HepG2 (cell line): ENCODE data around the gene CADM1. TPM values are rescaled to one million over a fixed set of nuclear protein-coding genes. Genes with fewer than 3 reads are reported as not detected.

Experiments used
- ATF2 ChIP-seq: sonication (generic); formaldehyde crosslinking; IDR thresholded peaks from 2 replicates; pipeline ENCODE4 v1.4.0; 2020; ENCODE audit warnings: missing genetic modification reagents
- ETV5 ChIP-seq: IDR thresholded peaks from 2 replicates; pipeline ENCODE4 v1.6.1; 2018; ENCODE audit warnings: missing biosample characterization, missing genetic modification reagents, inconsistent platforms, borderline replicate concordance
- FOXP1 ChIP-seq, 2 experiments: fragments of 450-650 bp in 1 of 2; IDR thresholded peaks; 2 replicates each; pipeline ENCODE4 v1.6.1; 2017 to 2018; ENCODE audit warnings: antibody characterized with exemption in 1 of 2
- HMG20A ChIP-seq: IDR thresholded peaks from 2 replicates; pipeline ENCODE4 v1.6.1; 2016; ENCODE audit warnings: borderline replicate concordance
- HOXD1 ChIP-seq: sonication (generic); formaldehyde crosslinking; IDR thresholded peaks from 2 replicates; pipeline ENCODE4 v1.5.0; 2020; ENCODE audit warnings: missing genetic modification reagents
- JUN ChIP-seq: sonication (generic); formaldehyde crosslinking; IDR thresholded peaks from 2 replicates; pipeline ENCODE4 v1.4.0; 2020; ENCODE audit warnings: mild to moderate bottlenecking, missing genetic modification reagents
- JUNB ChIP-seq: sonication (generic); formaldehyde crosslinking; IDR thresholded peaks from 2 replicates; pipeline ENCODE4 v1.8.0; 2022; ENCODE audit warnings: missing genetic modification reagents, mild to moderate bottlenecking, borderline replicate concordance
- KLF16 ChIP-seq, 2 experiments: sonication (generic) in 1 of 2; formaldehyde crosslinking in 1 of 2; IDR thresholded peaks; 2 replicates each; pipeline versions ENCODE4 v1.6.1 to v1.8.0; 2016 to 2023; ENCODE audit warnings: missing genetic modification reagents in 2 of 2, missing compliant biosample characterization in 1 of 2
- TBX2 ChIP-seq: sonication (generic); formaldehyde crosslinking; IDR thresholded peaks from 2 replicates; pipeline ENCODE4 v1.5.0; 2020; ENCODE audit warnings: missing genetic modification reagents, mild to moderate bottlenecking, borderline replicate concordance
- TBX3 ChIP-seq: fragments of 450-650 bp; IDR thresholded peaks from 2 replicates; pipeline ENCODE4 v1.6.1; 2017; ENCODE audit warnings: antibody characterized with exemption, mild to moderate bottlenecking, inconsistent platforms, borderline replicate concordance
- TCF7 ChIP-seq: sonication (generic); IDR thresholded peaks from 2 replicates; pipeline ENCODE4 v1.6.1; 2016; ENCODE audit warnings: antibody characterized with exemption, low read depth
- ZBTB37 ChIP-seq: sonication (generic); formaldehyde crosslinking; IDR thresholded peaks from 2 replicates; pipeline ENCODE4 v1.4.0; 2020; ENCODE audit warnings: mild to moderate bottlenecking, missing genetic modification reagents
- ZNF292 ChIP-seq: sonication (generic); formaldehyde crosslinking; IDR thresholded peaks from 2 replicates; pipeline ENCODE4 v1.8.1; 2022; ENCODE audit warnings: mild to moderate bottlenecking, low read depth, missing genetic modification reagents, borderline replicate concordance
- ZNF652 ChIP-seq: IDR thresholded peaks from 2 replicates; pipeline ENCODE4 v1.6.1; 2016; ENCODE audit warnings: low read depth, borderline replicate concordance
- ZNF839 ChIP-seq: sonication (generic); formaldehyde crosslinking; IDR thresholded peaks from 2 replicates; pipeline ENCODE4 v1.4.0; 2020; ENCODE audit warnings: missing genetic modification reagents, mild to moderate bottlenecking, borderline replicate concordance
- polyA plus RNA-seq, 8 experiments: library from polyadenylated mRNA; depleted of rRNA in 3 of 8; stranded (reverse) in 7 of 8; unstranded in 1 of 8; fragments of >200 nt; fragmentation: Illumina TruSeq in 4 of 8; extraction: Trizol in 4 of 8; gene quantifications; 2 replicates each; pipeline versions ENCODE4 v1.2.1 to v1.2.3, GENCODE V29; 2011 to 2016; ENCODE audit warnings: low read depth in 4 of 8, missing spikeins in 1 of 8, mixed read lengths in 1 of 8; ENCODE audit not compliant: insufficient read depth in 1 of 8
- total RNA-seq, 5 experiments: library from RNA; depleted of rRNA; stranded (reverse); fragments of >200 nt; fragmentation: Illumina TruSeq; extraction: Trizol; gene quantifications; 2 replicates each; pipeline ENCODE4 v1.2.3, GENCODE V29; 2016; ENCODE audit warnings: low read depth in 1 of 5
- TF ChIP-seq, protein P1 (sequence below): sonication (generic); formaldehyde crosslinking; IDR thresholded peaks from 2 replicates; pipeline ENCODE4 v1.4.0; 2020; ENCODE audit warnings: missing genetic modification reagents
- TF ChIP-seq, protein P2 (sequence below): sonication (generic); formaldehyde crosslinking; IDR thresholded peaks from 2 replicates; pipeline ENCODE4 v1.4.0; 2020; ENCODE audit warnings: missing genetic modification reagents

The CADM1 gene
- total and polyA plus RNA-seq, 2 of the 13 experiments (the other 11 are each of a cell fraction or from before 2014, with no cell fraction given) = 71.3 to 122 TPM

DNA sequence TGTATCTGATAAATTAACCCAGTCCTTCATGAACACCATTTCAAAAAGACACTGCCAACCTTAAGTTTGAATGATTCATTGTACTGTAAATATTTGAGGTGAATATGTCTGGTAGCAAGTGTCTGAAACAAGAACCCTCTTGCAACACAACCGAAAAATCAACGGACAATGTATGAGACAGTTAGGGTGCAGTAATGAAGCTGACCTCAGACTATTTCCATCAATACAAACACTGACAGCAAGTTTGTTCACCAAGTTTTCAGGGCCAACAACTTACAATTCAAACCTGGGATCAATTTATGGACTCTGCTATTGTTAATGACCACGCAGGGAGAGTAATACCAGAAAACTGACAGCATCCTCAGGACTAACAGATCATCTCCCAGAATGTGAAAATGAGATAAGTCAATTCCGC, 126.3 kb downstream of the CADM1 start (continued):
- TF ChIP-seq JUNB (peak; percentile 83; the same call in 1 of the 2 replicates), ZNF292 (CRISPR knock-in tag) (0 out of 2 replicates have a peak, but pooled peaks have one; percentile 58), TCF7 (peak; percentile 50; the same call in 1 of the 2 replicates), ZBTB37 (no peak), ATF2 (CRISPR knock-in tag) (0 out of 2 replicates have a peak, but pooled peaks have one; percentile 29), TBX3 (peak; percentile 83), TBX2 (CRISPR knock-in tag) (peak; percentile 84), JUN (peak; percentile 46; the same call in 1 of the 2 replicates), ZNF652 (CRISPR knock-in tag) (peak; percentile 75; the same call in 1 of the 2 replicates), ETV5 (CRISPR knock-in tag) (peak; percentile 38; the same call in 1 of the 2 replicates), HMG20A (peak; percentile 76; the same call in 1 of the 2 replicates), KLF16 (CRISPR knock-in tag; IDR thresholded peaks at IDR 0.05) (0 out of 4 replicates have a peak, but pooled peaks of 1 of the 2 experiments have one; percentile 42), ZNF839 (CRISPR knock-in tag) (no peak), FOXP1 (IDR thresholded peaks at IDR 0.05) (no peak), FOXP1 (CRISPR knock-in tag; IDR thresholded peaks at IDR 0.05) (peak; percentile 72), HOXD1 (CRISPR knock-in tag) (0 out of 2 replicates have a peak, but pooled peaks have one; percentile 24)
- TF ChIP-seq, protein P1, sequence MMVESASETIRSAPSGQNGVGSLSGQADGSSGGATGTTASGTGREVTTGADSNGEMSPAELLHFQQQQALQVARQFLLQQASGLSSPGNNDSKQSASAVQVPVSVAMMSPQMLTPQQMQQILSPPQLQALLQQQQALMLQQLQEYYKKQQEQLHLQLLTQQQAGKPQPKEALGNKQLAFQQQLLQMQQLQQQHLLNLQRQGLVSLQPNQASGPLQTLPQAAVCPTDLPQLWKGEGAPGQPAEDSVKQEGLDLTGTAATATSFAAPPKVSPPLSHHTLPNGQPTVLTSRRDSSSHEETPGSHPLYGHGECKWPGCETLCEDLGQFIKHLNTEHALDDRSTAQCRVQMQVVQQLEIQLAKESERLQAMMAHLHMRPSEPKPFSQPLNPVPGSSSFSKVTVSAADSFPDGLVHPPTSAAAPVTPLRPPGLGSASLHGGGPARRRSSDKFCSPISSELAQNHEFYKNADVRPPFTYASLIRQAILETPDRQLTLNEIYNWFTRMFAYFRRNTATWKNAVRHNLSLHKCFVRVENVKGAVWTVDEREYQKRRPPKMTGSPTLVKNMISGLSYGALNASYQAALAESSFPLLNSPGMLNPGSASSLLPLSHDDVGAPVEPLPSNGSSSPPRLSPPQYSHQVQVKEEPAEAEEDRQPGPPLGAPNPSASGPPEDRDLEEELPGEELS = peak; percentile 85
- TF ChIP-seq, protein P2, sequence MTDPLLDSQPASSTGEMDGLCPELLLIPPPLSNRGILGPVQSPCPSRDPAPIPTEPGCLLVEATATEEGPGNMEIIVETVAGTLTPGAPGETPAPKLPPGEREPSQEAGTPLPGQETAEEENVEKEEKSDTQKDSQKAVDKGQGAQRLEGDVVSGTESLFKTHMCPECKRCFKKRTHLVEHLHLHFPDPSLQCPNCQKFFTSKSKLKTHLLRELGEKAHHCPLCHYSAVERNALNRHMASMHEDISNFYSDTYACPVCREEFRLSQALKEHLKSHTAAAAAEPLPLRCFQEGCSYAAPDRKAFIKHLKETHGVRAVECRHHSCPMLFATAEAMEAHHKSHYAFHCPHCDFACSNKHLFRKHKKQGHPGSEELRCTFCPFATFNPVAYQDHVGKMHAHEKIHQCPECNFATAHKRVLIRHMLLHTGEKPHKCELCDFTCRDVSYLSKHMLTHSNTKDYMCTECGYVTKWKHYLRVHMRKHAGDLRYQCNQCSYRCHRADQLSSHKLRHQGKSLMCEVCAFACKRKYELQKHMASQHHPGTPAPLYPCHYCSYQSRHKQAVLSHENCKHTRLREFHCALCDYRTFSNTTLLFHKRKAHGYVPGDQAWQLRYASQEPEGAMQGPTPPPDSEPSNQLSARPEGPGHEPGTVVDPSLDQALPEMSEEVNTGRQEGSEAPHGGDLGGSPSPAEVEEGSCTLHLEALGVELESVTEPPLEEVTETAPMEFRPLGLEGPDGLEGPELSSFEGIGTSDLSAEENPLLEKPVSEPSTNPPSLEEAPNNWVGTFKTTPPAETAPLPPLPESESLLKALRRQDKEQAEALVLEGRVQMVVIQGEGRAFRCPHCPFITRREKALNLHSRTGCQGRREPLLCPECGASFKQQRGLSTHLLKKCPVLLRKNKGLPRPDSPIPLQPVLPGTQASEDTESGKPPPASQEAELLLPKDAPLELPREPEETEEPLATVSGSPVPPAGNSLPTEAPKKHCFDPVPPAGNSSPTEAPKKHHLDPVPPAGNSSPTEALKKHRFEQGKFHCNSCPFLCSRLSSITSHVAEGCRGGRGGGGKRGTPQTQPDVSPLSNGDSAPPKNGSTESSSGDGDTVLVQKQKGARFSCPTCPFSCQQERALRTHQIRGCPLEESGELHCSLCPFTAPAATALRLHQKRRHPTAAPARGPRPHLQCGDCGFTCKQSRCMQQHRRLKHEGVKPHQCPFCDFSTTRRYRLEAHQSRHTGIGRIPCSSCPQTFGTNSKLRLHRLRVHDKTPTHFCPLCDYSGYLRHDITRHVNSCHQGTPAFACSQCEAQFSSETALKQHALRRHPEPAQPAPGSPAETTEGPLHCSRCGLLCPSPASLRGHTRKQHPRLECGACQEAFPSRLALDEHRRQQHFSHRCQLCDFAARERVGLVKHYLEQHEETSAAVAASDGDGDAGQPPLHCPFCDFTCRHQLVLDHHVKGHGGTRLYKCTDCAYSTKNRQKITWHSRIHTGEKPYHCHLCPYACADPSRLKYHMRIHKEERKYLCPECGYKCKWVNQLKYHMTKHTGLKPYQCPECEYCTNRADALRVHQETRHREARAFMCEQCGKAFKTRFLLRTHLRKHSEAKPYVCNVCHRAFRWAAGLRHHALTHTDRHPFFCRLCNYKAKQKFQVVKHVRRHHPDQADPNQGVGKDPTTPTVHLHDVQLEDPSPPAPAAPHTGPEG (CRISPR knock-in tag) = 0 out of 2 replicates have a peak, but pooled peaks have one; percentile 29
